GM12874 (cell line): Measurements from ENCODE around the gene DOK3.
A peak's percentile ranks its signal among the peaks of the same experiment; 100 is the strongest.

ENCODE experiments used
- TF ChIP-seq, protein P1 (sequence below): IDR thresholded peaks from 2 replicates; pipeline ENCODE4 v1.5.1; 2011; ENCODE audit warnings: low read depth, mild to moderate bottlenecking, control low read depth, low read length, moderate library complexity; ENCODE audit not compliant: insufficient read depth

Gene DOK3

DNA sequence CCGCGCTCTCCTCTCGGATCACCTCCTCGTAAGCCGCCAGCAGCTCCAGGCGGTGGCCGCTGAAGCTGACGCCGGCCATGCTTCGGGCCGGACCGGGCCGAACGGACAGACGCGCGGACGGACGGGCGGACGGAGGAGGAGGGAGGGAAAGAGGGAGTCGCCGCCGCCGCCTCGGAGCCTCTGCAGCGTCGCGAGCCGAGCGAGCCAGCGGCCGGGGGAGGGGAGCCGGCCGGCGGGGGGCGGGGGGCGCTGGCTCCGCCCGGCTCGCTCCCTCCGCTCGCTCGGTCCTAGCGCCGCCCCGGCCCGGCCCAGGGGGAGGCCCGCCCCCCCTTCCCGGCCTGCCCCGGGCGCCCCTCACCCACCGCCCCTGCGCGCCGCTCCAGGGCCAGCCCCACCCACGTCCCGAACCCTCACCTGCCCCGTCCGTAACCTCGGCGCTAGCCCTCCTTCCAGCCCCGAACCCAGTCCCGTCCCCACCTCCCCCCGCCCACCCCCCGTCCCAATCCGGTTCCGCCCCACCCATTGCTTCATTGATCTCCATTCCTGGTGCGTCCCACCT, 36.1 kb downstream of the DOK3 start, which contains the start of gene DBN1:
TSS of gene DBN1 (minus strand) at position 192 of the 559 bp plus-strand sequence. CDS start at position 79, 113 bp downstream.
- TF ChIP-seq, protein P1, sequence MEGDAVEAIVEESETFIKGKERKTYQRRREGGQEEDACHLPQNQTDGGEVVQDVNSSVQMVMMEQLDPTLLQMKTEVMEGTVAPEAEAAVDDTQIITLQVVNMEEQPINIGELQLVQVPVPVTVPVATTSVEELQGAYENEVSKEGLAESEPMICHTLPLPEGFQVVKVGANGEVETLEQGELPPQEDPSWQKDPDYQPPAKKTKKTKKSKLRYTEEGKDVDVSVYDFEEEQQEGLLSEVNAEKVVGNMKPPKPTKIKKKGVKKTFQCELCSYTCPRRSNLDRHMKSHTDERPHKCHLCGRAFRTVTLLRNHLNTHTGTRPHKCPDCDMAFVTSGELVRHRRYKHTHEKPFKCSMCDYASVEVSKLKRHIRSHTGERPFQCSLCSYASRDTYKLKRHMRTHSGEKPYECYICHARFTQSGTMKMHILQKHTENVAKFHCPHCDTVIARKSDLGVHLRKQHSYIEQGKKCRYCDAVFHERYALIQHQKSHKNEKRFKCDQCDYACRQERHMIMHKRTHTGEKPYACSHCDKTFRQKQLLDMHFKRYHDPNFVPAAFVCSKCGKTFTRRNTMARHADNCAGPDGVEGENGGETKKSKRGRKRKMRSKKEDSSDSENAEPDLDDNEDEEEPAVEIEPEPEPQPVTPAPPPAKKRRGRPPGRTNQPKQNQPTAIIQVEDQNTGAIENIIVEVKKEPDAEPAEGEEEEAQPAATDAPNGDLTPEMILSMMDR, result no peak

DNA sequence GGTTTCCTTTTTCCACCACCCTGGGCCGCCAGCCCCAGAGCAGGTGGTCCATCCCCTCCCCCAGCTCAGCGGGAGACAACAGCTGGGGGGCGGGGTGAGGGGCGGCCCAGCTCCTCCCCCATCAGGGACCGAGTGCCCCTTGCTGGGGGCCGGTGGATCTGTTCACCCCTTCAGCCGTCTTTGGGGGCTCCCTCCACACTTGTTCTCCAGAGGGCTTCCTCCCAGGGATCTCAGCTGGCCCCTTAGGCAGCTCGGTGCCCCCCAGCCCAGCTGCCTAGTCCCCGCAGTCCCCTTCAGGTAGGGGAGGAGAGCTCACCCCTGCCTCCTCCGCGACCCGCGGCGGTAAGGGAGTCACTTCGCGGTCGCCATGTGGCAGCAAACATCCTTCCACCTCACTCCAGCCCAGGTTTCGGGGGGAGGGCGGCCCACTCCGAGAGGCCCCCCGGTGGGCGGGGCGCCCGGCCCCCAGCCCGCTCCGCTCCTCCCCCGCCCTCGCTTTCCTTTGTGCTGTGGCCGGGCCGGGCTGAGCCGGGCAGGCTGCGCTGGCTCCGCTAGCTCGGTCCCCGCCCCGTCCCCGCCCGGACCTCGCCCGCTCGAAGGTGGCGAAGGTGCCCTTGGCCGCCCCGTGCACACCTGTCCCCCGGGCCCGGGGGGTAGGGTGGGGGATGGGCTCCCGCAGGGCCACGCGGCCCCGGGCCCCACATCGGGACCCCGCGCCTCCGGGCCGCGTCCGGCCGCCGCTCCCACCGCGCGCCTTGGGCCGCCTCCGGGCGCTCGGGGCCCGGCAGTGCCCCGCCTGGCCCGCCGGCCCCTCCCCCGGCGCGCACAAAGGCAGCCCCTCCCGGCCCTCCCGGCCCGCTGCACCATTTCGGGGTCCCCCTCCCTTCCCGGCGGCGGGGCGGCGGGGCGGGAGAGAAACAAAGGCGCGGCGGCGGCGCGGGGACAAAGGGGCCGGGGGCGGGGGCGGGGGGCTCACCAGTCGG, 36.9 kb downstream of the DOK3 start:
- TF ChIP-seq, protein P1, result peak; percentile 12; the same call in 1 of the 2 replicates

DNA sequence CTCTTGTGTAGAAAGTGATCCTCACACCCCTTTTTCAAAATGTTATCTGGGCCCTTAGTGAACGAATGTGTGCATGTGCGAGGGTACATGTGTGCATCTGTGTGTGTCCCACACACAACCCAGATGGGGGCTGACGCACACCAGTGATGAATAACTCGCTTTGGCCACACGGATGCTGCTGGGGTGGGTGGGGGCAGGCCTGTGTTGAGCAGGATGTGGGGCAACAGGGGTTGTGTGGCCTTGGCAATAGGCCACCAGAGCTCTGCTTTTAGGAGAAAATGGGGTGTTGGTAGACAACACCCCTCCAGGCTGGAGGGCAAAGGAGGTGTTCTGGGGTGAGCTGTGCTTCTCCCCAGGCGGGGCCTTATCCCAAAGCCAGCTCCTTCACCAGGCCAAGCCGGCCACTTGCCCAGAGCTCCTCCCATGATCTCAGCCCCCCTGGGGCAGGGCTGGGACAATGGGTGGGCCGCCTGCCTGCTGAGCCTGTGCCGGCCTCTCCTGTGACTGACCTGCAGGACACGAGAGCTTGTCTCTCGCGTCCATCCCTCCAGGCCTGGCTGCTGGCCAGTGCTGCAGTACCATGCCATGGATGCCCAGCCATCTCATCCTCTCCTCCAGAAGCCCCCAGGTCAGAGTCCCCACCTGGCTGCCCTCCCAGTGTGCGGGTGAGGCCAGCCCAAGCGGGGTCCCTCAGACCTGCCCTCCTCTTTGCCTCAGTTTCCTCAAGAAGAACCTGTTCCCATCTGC, 37.8 kb downstream of the DOK3 start:
- TF ChIP-seq, protein P1, result no peak

DNA sequence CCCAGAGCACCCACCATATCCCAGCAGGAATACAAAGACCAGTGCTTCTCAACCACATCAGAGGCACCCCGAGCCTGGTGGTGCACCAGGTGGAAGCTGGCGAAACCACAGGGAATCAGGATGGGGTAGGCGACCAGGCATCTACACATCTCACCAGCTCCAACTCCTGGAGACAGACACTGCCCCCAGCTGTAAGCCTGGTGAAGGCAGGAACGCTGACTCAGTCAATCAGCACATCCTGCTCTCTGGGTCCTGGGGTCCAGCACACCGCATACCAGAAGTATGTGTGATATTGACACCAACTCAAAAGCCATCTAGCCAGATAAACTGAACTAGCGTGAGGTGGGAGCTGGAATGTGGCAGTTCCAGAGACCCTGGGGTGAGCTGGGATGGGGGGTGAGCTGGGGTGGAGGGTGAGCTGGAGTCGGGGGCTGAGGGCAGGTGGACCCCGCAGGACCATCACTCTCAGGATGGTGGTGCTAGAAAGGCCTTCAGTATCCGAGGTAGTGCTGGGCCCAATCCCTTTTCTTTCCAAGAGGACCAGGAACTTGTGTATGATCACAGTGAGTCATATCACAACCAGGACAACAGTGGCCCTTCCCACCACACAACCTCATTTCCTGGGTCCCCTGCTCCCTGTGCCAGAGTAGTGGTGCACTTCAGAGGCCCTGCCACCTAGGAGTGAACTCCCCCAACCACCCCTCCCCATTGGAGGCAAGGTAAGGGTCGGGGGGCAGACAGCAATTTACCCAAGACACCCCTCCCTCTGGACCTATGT, 38.7 kb downstream of the DOK3 start:
- TF ChIP-seq, protein P1, result no peak

DNA sequence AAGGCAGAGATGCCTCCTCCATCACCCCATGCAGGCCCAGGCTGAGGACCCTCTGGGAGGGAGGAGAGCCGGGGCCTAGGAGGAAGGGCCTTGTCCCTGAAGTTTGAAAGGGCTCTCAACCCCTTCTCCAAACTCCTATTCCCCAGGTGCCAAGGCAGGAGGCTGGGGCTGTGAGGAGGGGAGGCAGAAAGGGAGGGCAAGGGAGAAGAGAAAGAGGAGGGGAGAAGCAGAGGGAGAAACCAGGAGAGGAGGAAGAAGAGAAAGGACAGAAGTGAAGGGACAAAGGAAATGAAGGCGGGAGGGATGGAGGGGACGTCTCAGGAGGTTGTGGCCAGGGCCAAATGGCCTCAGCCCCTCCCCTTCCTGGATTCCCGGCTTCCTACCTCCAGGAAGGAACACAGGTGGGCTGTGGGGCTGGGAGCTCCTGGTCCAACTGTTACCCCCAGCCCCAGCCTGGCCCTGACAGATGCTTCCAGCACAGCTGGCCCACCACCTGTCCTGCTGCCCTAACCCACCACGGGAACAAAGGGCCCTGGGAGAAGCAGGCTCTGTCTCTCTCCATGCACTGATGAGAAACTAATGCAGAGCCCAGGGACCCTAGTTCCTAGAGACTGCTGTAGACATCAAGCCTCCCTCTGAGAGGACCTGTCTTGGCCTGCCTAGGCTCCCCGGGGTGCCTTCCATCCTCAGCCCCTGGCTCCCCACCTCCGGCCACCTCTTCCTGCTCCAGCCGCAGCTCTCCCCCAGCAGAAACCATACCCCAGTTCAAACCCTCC, 39.7 kb downstream of the DOK3 start:
- TF ChIP-seq, protein P1, result no peak

DNA sequence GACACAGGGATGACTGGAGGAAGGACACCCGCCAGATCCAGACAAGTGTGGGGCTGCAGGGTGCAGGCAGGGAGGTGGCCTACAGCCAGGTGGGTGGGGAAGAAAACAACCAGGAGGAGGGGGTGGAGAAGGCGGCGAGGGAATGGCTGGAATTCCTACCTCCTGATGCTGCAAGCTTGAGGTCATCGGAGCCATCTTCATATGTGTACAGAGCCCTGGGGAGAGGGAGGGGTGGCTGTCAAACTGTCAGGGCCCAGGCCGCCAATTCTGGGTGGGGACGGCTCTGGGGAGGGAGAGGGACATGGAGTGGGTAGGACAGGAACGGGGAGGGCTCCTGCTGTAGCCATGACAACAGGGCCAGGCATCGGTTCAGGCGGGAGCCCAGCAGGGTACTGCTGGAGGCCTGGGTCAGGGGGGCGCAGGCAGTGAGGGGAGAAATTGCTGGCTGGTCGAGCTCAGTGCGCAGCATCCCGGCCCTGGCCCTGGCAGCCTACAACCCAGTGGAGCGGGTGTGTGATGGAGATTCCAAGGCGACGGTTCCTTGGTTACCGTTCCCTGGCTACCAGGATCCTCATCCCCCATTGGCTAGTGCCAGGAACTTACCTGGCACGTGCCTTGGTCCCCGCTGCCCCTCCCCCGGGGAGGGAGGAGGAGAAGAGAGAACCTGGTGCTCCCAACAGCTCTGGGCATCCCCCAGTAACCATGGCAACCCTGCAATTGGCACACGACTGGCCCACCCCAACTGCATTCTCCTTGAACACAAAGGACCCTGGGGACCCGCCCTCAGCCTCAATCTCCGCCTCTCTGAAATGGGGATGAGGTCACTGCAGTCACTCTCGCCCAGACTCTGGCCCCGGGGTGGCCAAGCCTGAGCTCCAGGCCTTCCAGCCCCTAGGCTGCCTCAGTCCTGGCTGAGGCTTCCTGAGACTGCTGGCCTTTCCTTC, 40.7 kb downstream of the DOK3 start:
- TF ChIP-seq, protein P1, result no peak
